SKM-1 (cell line): Measurements from ENCODE around the gene MAPKAP1.
"Not testable (repeated sequence)": the region's sequence is repeated elsewhere in the genome, so short reads cannot be mapped to it uniquely, and the experiment has no call there.

ENCODE experiments used
- DNase-seq: peaks from one replicate; lab custom pipeline; 2025; ENCODE audit not compliant: unreplicated experiment; lab: John Stamatoyannopoulos, UW

The MAPKAP1 gene

DNA sequence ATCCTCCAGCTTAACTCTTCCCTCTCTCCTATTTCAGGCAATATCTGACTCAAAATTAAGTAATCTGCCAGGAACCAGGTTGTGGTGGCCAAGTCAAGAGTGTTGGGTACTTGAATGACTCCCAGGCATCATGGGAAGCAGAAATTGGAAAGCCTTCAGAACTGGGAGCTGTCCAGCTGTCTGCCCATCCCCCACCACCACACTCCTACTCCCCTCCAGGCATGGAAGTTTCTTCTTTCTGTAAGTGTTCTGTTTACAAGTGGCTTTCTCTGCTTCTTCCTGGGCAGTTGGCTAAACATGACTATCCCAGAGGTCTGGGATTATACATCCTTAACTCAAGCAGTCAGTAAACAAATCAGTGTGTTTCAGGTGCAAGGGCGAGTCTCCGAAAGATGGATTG is 25.6 kb upstream of the MAPKAP1 start:
- no peak for DNase-seq

GRCh38 chr9:125730168-125730567 is 23.2 kb upstream of the MAPKAP1 start:
- no peak for DNase-seq

DNA sequence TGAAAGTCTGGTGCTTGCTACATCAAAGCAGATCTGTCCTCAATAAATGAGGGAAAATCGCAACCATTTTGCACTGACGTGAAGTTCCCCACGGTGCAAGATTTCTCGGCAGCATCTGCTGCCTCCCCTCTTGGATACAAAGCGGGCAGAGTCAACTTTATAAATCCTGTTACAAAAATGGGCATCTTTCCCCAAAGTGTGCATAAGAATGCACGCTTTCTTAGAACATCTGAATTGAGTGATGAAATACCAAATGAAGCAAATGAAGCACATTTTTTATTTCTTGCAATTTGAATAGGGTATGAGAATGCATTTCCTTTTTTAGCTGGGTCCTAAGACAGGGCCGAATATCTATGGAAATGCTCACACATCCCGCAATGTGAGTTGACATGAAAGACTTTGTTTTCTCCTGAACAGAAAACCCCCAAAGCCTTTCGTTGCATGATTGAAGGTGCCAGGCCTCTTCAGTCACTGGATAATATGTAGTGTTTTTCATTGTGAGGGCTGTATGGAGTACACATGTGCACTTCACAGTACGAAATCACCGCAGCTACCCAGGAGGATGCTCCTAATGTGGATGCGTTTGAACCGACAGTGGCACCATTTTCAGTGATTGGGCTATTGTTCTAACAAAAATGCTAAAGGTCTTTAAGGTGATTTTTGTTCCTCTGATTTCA is 19.6 kb upstream of the MAPKAP1 start:
- no peak for DNase-seq

GRCh38 chr9:125707472-125707804 is 430 bp upstream of the MAPKAP1 start:
- no peak for DNase-seq

GRCh38 chr9:125705893-125706292 is 1.1 kb downstream of the MAPKAP1 start:
- DNase-seq, result no peak

GRCh38 chr9:125703662-125704061 is 3.3 kb downstream of the MAPKAP1 start:
- no peak for DNase-seq

DNA sequence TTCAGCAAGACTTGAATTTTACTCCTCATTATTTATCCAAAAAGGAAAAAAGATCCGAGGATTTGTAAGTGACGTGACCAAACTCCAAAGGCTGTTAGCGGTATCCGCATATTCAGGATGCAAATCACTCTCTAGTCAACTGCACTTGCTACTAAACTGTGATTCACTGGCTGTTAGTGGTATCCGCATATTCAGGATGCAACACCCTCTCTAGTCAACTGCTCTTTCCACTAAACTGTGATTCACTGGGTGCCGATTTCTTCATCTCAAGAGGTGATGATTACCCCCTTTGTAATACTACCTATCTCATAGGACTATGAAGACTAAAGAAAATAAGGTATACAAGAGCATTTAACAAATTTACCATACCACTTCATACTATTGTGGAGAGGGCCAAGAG is 5.7 kb downstream of the MAPKAP1 start:
- no peak for DNase-seq

GRCh38 chr9:125700791-125701190 is 6.2 kb downstream of the MAPKAP1 start:
- no peak for DNase-seq

DNA sequence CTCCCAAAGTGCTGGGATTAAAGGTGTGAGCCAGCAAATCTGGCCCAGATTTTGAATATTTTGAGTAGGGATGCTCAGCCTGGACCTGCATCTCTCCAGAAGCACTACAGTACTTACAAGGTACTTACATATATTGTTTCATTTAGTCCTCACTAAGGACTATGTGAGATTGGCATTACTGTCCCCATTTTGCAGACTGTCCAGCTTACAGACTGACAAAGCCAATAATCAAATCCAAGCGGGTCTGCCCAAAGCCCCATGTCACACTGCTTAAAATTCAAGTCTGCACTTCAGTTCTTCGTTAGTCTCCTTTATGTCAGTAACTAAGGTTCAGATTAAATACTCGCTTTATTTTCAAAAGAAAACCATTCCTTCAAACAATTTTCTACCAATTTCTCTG is 7.1 kb downstream of the MAPKAP1 start:
- no peak for DNase-seq

- no peak for DNase-seq
Measured at GRCh38 chr9:125696106-125696647, 10.8 kb downstream of the MAPKAP1 start.

DNA sequence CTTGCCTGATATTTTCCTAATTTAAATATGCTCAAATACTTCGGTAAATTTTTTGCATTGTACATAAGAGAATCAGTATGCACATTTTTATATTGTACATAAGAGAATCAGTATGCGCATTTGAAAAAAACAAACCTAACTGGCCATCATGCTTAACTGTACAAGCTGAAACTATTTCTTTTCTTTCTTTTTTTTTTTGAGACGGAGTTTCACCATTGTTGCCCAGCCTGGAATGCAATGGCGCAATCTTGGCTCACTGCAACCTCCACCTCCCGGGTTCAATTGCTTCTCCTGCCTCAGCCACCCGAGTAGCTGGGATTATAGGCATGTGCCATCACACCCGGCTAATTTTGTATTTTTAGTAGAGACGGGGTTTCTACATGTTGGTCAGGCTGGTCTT is 11.5 kb downstream of the MAPKAP1 start:
- DNase-seq, result not testable (repeated sequence)

DNA sequence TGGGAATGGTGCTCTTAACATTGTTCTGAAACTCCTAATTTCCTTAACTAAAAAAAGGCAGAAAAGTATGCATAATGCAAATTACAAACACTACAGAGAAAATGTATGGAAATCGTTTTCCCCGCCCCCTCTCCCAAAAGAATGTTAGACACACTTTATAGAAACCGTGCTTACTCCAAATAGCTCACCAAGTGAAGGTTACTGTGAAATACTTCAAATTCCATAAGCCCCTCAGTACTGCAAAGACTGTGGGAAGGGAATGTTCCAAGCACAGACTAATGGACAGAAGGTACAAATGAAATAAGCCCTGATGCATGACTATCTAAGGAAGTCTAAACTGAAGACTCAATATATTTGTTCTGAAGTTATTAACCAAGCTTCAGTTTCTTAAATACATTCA is 12.5 kb downstream of the MAPKAP1 start:
- DNase-seq, result no peak

DNA sequence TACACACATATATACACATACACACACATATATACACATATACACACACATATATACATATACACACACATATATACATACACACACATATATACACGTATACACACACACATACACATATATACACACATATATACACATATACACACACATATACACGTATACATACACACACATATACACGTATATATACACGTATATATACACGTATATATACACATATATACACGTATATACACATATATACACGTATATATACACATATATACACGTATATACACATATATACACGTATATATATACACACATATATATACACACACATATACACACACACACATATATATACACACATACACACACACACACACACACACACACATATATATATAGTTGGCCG is 13.5 kb downstream of the MAPKAP1 start:
- DNase-seq, result not testable (repeated sequence)

DNA sequence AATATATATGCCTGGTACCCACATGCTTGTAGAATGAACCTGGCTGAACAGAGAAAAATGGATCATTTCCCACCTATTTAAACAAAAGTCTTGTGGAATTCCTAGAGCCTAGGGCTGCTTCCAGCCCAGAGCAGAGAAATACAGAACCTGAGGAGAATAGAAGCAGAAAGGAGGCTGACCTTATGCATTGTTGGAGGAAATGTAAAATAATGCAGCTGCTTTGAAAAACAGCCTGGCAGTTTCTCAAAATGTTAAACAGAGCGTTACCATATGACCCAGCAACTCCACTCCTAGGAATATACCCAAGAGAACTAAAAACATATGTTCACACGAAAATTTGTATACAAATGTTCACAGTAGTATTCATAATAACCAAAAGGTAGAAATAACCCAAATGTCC is 15.1 kb downstream of the MAPKAP1 start:
- DNase-seq, result no peak

DNA sequence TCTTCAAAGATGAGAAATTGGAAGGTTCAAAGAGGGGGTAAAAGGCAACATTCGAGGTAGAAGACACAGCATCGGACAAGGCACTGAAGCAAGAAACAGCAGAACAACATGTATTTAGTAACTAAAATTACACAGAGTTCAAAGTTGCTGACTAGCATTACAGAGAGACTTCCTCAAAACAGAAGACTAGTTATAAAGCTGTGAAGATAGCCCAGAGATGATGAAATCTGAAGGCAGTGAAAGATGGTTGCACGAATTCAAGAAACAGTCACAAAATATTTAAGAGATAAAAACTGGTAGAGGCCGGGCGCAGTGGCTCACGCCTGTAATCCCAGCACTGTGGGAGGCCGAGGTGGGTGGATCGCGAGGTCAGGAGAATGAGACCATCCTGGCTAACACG is 16.3 kb downstream of the MAPKAP1 start:
- DNase-seq, result peak; percentile 84

DNA sequence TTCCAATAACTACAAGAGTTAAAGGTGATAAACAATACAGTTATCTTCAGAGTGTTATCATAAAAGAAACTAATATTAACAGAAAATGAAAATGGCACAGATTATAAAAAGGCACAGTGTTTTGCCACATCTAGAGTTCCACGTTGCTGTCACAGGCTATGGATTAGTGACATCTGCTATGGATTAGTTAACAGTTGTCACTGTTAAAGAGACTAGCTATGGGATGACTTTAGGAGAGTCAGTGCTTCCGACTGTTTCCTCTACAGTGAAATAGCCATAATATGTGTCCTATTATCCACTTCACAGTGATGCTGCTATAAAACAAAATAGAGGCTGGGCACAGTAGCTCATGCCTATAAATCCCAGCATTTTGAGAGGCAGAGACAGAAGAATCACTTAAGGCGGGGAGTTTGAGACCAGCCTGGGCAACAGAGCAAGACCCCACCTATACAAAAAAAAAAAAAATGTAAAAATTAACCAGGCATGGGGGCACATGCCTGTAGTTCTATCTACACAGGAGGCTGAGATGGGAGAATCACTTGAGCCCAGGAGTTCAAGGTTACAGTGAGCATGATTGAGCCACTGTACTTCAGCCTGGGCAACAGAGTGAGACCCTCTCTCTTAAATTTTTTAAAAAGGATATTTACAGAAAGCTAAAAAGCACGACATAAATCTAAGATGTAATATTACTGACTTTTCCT is 19.7 kb downstream of the MAPKAP1 start:
- DNase-seq, result no peak

GRCh38 chr9:125685167-125685566 is 21.8 kb downstream of the MAPKAP1 start:
- DNase-seq, result no peak

DNA sequence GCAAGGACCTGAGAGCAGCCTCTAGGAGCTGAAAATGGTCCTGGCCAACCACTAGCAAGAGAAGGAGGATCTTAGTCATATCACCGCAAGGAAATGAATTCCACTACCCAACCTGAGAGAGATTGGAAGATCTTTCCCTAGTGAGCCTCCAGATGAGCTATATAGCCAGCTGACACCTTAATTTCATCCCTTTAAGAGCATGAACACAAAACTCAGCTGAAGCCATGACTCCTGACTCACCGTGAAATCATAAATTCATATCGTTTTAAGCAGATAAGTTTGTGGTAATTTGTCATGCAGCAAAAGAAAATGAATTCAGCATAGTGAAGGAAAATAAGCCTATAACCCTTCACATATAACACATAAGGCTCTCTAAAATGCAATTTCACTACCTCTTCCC is 23.5 kb downstream of the MAPKAP1 start:
- DNase-seq, result no peak

GRCh38 chr9:125682340-125682739 is 24.7 kb downstream of the MAPKAP1 start:
- no peak for DNase-seq

GRCh38 chr9:125681657-125682056 is 25.4 kb downstream of the MAPKAP1 start:
- DNase-seq, result no peak

DNA sequence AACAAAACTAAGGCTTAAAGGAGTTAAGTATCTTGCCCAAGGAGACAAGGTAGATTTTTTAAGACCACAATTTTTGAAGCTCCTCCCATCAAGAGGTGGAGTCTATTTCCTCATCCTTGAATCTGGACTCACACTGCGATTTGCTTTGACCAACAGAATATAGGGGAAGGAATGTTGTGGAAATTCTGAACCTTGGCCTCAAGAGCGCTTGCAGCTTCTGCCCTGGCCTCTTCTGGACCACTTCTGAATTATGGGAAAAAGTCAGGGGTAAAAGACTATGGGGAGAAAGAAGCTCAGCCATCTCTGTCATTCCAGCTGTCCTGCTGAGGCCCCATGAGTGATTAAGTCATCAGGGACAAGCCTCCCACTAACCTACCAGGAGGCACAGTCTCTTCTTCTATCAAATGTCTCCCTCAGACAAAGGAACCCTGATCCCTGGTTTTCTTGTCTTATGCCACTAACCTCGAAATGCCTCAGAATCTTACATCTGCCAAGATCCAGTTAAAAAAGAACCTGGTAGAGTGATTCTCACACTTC is 25.9 kb downstream of the MAPKAP1 start:
- no peak for DNase-seq

DNA sequence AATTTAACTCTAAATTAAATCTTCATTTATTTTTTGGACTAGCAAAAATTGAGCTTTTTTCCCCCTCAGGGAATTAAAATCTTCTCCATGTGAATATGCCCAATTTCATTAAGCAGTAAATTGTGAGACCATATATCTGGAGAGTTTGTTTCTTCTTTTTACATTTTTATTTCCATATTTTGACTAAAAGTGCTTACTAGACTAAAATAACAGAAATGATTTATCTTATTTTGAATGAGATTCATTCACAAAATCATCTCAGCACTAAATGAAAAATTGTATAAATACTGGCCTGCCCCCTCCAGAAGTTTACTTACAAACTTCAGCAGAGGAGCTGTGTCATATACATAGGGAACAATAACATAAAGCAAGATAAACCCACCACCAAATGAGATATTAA is 26.6 kb downstream of the MAPKAP1 start:
- DNase-seq, result no peak
